ENCODE measurements around the gene ATOX1. TPM values are rescaled to one million over a fixed set of nuclear protein-coding genes. Genes with fewer than 3 reads are reported as not detected.
"Not testable (repeated sequence)": the region's sequence is repeated elsewhere in the genome, so short reads cannot be mapped to it uniquely, and the experiment has no call there.

ATOX1 gene
- total RNA-seq, 1 donor from 2014 or later, result 81.1 TPM

- intact Hi-C loops (cut with micrococcal nuclease), result no loop called here
Measured at GRCh38 chr5:151735646-151736045, 22.8 kb downstream of the ATOX1 start.

DNA sequence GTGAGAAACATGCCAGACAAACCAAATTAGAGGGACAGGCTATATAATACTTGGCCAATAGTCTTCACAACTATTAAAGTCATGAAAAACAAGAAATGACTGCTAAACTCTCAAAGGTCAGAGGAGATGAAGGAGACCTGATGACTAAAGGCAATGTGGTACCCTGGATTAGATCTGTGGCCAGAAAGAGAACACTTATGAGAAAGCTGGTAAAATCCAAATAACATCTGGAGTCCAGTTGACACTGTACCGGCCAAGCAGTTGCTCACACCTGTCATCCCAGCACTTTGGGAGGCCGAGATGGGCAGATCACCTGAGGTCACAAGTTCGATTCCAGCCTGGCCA is 24.4 kb downstream of the ATOX1 start:
- intact Hi-C loops (cut with micrococcal nuclease), result no loop called here

DNA sequence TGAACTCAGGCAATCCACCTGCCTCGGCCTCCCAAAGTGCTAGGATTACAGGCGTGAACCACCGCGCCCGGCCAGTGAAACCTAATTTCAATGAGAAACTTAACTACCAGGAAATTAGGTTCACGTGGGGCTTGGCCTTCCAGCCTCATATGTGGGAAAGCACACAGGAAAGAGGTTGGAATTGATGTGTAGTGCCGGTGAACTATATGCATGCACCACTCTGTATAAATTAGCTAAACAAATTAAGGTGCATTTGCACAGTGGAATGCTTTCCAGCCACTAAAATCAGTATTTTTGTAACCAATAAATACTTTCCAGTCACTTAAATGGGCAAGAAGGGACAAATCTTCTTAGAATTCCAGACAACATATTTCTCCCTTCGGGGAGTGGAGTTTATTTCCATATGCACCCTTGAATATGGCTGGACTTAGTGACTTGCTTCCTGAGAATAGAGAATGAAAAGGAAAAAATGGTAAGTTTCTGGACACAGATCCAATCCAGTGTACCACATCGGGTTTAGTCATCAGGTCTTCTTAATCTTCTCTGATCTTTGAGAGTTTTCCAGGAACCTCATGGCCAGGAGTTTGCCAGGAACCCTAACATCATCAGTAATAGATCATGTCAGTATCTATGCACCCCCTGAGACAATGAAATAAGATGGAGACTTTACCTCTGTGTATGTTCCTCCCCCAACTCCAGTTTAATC is 24.9 kb downstream of the ATOX1 start:
- intact Hi-C loops (cut with micrococcal nuclease), result no loop called here

GRCh38 chr5:151730381-151730780 is 28.1 kb downstream of the ATOX1 start:
- intact Hi-C loops (cut with micrococcal nuclease), result no loop called here

DNA sequence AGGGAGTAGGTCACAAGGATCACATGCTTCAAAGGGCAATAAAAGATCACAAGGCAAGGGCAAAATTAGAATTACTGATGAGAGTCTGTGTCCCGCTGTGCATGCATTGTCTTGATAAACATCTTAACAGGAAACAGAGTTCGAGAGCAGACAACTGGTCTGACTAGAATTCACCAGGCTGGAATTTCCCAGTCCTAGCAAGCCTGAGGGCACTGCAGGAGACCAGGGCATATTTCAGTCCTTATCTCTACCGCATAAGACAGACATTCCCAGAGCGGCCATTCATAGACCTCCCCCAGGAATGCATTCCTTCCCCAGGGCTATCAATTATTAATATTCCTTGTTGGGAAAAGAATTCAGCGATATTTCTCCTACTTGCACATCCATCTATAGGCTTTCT is 28.8 kb downstream of the ATOX1 start:
- intact Hi-C loops (cut with micrococcal nuclease), result not testable (repeated sequence)

- intact Hi-C loops (cut with micrococcal nuclease), result loop anchor here (5.0 kb wide), 1 partner anchor 623 kb away; no protein-coding TSS in a partner anchor
Measured at GRCh38 chr5:151724360-151724759, 34.1 kb downstream of the ATOX1 start.

- intact Hi-C loops (cut with micrococcal nuclease), result loop anchor here (5.0 kb wide), 1 partner anchor 625 kb away; no protein-coding TSS in a partner anchor
Measured at GRCh38 chr5:151722546-151722945, 35.9 kb downstream of the ATOX1 start.

DNA sequence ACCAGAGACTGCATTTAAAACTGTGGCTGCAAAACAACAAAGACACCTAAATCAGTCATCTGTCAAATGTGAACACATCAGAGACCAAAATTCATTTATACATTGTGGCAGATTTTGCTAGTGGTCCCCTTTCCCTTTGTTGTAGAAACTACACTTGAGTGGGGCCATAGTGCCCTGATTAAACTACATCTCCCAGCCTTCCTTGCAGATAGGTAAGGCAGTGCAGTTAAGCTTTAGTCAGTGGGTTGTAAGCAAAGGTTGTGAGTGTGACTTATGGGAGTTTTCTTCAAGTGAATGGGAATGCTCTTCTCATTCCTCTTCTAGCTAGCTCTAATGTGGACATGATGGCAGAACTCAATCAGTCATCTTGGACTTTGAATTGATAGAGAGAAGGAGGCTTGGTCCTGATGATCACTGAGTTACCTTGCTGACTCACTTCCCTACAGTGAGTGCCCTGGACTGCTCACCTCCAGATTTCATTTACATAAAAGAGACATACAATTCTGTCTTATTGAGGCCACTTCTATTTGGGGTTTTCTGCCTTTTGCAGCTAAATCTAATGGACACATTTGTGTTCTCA is 36.5 kb downstream of the ATOX1 start:
- intact Hi-C loops (cut with micrococcal nuclease), result loop anchor here (5.0 kb wide), 1 partner anchor 625 kb away; no protein-coding TSS in a partner anchor

DNA sequence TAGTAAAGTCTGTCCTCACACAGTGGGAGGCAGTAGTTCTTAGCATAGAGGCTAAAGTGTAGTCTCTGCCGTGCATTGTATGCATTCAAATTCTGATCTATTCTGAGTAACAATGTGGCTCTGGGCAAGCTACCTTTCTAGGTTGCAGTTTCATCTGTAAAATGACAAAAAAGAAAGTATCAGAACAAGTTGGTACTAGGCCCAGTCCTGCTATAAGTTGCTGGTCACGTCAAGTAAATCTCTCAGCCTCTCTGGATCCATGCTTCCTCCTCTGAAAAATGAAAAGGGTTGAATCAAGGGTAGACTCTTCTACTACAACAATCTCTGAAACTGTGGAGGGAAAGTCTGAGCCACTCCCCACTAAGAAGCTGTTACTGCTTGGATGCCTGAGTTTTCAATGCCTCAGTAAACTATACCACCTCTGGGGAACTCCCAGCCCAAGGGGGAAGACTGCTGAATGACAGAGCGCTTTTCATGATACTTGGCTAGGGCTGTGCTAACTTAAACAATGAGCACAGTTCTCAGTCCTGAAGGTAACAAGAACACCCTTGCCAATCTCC is 37.3 kb downstream of the ATOX1 start:
- intact Hi-C loops (cut with micrococcal nuclease), result loop anchor here (5.0 kb wide), 1 partner anchor 626 kb away; no protein-coding TSS in a partner anchor

DNA sequence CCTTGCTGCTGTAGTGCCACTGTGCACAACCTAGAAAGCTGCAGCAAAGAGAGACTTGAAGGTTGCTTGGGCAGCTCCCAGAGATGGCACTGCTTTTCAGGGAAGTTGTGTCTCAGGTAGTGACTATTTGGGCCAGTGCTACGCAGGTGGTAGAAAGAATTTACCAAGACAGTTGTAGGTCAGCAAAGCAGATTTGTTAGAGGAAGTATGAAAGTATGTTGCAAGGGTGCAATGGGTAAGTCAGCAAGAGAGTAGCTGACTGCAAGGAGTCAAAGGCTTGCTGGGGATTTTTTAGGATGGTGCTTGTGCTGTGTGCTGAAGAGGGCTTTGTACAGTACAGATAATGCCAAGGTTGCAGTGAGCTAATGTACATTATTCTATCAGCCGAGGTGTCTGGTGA is 38.2 kb downstream of the ATOX1 start:
- intact Hi-C loops (cut with micrococcal nuclease), result loop anchor here (5.0 kb wide), 1 partner anchor 627 kb away; no protein-coding TSS in a partner anchor

DNA sequence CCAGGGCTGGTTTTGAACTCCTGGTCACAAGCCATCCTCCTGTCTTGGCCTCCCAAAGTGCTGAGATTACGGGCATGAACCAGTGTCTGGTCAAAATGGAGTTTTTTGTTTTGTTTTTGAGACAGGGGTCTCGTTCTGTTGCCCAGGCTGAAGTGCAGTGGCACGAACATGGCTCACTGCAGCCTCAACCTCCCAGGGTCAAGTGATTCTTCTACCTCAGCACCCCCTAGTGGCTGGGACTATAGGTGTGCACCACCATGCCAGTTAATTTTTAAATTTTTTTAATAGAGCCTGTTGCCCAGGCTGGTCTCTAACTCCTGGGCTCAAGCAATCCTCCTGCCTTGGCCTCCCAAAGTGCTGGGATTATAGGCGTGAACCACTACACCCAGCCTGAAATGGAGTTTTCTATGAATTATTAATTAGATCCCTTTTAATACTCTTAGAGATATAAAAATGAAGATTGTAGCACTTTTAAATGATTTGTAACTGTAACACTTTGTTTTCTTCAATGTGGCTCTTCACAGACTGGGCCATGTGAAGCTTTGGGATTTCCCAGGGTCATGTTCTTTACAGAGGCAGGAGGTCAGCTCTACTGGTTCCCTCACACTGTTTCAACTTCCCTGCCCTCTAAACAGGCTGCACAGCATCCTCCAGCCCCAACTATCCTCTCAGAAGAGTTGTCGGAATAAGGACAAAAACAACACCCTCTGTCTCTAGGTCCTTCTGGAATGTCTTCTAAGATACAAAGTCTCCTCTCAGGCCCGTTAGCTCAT is 39.0 kb downstream of the ATOX1 start:
- intact Hi-C loops (cut with micrococcal nuclease), result loop anchor here (1.0 kb wide), 1 partner anchor 60 kb away; no protein-coding TSS in a partner anchor

GRCh38 chr5:151718646-151719045 is 39.8 kb downstream of the ATOX1 start:
- intact Hi-C loops (cut with micrococcal nuclease), result loop anchor here (1.0 kb wide), 1 partner anchor 59 kb away; no protein-coding TSS in a partner anchor

DNA sequence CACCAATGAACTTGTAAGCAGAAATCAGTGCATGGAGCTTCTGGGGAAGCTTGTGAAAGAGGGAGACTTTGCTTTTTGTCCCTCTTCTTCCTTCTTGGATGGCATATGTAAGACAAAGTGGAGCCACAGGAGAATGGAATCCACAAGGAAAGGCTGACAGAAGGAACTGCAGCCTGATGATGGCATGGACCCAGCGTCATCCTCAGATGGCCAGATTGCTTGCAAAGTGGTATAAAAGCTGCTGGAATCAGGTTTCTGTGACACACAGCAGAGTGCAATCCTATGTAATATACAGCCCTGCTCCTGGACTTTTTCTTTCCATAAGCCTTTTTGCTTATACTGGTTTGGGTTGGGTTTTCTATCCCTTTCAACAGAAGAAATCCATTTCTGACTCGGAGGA is 40.3 kb downstream of the ATOX1 start:
- intact Hi-C loops (cut with micrococcal nuclease), result no loop called here

- intact Hi-C loops (cut with micrococcal nuclease), result no loop called here
Measured at GRCh38 chr5:151717416-151717815, 41.0 kb downstream of the ATOX1 start.

DNA sequence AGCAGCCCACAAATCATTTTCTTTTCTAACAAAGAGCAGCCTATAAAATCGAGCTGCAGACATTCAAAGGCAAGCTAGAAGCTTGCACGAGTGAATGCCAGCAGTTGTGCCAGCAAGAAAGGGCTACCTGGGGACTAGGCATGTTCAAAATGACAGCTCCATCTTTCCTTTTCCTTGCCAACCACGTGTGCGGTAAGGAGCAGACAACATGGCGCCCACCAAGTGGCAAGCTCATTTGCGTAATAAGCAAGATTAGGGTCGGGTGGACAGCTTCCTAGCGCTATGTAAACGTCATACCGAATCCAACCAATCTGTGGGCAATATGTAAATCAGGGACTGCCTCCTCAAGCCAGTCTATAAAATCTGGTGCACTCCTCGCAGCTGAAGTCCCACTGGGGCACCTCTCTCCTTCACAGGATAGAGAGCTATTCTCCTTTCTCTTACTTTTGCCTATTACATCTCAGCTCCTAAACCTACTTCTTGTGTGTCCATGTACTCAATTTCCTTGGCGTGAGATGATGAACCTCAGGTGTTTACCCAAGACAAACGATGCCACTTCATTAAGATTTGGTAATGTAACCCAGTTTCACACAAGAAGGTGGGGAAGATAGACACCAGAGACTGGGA is 49.2 kb downstream of the ATOX1 start:
- intact Hi-C loops (cut with micrococcal nuclease), result no loop called here

DNA sequence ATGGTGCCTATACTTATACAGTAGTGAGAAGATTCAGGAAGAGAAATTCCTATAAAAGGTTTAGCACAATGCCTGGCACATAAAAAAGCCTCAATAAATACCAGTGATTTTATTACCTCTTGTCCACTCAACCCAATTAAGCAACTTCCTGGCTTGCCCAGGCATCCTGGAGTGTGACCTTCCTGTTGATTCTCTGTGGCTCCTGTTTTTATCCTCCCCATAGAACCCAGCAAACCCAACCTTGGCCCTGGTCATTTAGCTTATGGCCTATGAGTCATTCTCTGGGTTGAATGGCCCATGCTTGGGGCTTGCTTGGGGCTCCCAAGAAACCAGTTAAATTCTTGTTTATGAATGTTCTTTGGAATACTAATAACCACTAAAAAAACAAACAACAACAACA is 50.3 kb downstream of the ATOX1 start:
- intact Hi-C loops (cut with micrococcal nuclease), result no loop called here

GRCh38 chr5:151707567-151707966 is 50.9 kb downstream of the ATOX1 start:
- intact Hi-C loops (cut with micrococcal nuclease), result no loop called here

GRCh38 chr5:151706906-151707305 is 51.5 kb downstream of the ATOX1 start:
- intact Hi-C loops (cut with micrococcal nuclease), result no loop called here

GRCh38 chr5:151703780-151704179 is 54.7 kb downstream of the ATOX1 start:
- intact Hi-C loops (cut with micrococcal nuclease), result no loop called here

GRCh38 chr5:151703227-151703626 is 55.2 kb downstream of the ATOX1 start:
- intact Hi-C loops (cut with micrococcal nuclease), result no loop called here

DNA sequence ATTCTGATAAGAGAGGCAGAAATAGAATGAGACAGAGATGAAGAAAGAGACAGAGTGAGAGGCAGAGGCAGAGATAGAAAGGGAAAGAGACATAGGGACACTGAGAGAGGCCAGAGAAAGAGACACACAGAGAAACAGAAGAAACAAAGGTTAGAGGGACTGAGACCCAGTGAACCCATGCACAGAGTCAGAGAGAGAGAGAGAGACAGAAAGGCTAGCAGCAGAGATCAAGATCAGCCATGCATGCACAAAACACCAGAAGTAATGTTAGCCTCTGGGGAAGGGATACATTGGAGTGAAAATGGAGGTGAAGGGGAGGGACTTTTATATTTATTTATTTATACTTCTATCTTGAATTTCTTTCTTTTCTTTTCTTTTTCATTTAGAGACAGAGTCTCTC is 57.6 kb downstream of the ATOX1 start:
- intact Hi-C loops (cut with micrococcal nuclease), result no loop called here
